Measurements from ENCODE around the gene RALGPS2. TPM values are rescaled to one million over a fixed set of nuclear protein-coding genes. Genes with fewer than 3 reads are reported as not detected.

RALGPS2 gene
- total RNA-seq, 1 experiment from 2014 or later, result 63.0 TPM

DNA sequence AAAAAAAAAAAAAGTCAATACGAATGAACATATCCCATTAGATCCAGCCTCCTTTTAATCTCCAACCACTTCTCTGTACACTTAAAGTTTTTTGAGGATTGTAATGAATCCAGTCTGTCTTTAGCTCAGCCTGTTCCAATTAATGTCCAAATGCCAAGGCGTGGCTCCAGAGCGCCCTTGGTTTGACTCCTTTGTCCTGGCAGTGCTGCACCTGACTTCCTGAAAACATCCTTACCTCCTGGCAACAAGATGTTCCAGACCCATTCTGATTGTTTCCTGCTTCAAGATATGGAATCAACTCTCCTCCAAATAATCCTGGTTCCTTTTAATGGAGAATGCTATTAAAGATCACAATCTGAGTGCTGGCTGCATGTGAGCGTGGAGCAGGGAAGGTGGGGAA is 226.6 kb downstream of the RALGPS2 start:
- no peaks in the 10 kb centered on the region for H3K9me3 ChIP-seq
- H3K4me3 ChIP-seq, result no peak overlapping the region
- no peak for DNase-seq
- no peaks in the 10 kb centered on the region; the same call in 1 of the 2 replicates for H3K27me3 ChIP-seq
- no peaks in the 10 kb centered on the region for H3K36me3 ChIP-seq

DNA sequence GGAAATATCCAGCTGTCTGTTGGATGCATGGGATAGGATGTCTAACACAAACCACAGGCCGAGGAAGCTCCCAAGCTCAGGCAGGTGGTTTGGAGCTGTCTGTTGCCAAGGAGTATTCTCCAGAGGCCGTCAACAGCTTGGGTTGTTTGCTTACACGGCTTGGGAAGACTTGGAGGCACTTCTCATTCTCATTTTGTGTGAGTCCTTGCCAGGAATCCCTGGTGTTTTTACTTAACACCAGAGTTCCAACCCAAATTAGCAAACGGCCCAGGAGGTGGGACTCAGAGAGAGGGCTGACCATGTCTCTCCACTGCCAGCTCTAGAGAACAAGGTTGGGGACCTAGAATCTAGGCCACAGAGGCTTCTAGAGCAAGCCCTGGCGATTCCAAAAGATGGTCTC is 228.0 kb downstream of the RALGPS2 start:
- peak; percentile 64 for DNase-seq
- Histone ChIP-seq H3K36me3 (no peaks in the 10 kb centered on the region), H3K4me3 (no peak overlapping the region), H3K9me3 (no peaks in the 10 kb centered on the region), H3K27me3 (no peaks in the 10 kb centered on the region)

DNA sequence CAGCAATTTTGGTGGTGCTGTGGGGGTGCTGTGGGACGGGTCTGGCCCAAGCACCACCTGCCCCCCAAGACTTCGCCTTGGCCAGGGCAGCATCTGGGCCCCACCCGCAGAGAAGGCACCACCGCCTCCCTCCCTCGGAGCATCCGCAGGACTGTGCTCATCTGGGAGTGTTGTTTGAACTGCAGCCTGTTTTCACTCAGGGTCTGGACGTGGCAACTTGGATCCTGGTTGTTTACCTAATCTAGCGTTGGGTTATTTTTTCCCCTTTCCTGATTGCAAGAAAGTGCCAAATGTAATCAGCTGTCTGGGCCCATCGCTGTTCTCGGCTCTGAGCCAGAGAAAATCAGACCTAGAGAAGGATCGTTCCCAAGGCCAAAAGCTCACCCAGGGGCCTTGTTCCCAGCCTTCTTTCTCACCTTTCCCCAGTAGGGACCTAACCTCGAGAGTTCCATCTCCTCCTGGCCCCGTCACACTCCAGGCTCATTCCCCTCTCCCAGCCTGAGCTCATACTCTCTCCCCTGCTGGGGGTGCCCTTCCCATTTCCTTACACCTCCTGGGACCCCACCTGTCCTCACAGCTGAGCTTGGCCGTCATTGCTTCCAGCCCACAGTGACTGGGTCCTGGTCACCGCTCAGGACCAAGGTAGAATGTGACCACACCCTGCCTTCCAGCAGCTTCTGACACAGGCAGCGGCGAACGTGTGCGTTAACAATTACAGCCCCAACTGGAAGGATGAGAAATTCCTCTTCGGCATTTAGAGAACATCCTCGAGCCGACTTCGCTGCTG is 228.7 kb downstream of the RALGPS2 start:
- DNase-seq, result no peak
- Histone ChIP-seq H3K9me3 (no peaks in the 10 kb centered on the region), H3K36me3 (no peaks in the 10 kb centered on the region), H3K4me3 (no peak overlapping the region), H3K27me3 (no peaks in the 10 kb centered on the region)

DNA sequence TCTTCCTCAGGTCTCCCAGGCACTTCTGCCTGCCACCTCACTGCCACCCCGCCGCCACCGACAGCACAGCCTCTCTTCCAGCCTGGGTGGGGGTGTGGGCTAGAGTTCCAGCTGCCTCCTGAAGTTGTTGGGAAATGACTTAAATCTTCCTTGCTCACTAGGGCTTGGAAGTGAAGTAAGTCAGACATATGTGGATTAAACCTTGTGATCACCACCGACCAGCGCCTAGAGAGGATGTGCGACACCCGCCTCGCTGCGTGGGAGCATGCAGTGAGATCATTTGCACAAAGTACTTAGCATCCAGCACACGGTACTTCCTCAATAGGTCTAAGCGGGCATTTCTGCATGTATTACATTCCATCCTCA is 229.3 kb downstream of the RALGPS2 start:
- H3K9me3 ChIP-seq, result no peaks in the 10 kb centered on the region
- DNase-seq, result no peak
- no peak overlapping the region for H3K4me3 ChIP-seq
- H3K27me3 ChIP-seq, result no peaks in the 10 kb centered on the region
- H3K36me3 ChIP-seq, result no peaks in the 10 kb centered on the region

DNA sequence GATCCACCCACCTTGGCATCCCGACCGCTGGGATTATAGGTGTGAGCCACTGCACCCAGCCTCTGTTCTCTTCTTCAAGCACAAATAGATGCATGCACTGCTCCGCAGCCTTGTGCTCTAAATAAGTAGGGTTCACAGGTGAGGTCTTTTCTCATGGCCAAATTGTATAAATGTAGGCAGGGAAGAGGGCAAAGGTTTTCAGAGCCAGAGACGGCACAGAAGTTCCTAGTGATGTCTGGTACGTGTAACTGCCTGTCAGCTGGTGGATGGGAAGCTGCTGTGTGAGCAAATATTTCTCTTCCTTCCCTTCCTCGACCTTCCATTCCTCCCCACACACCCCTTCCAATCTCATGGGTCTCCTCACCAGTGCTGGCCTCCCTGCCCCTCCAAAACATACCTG is 229.9 kb downstream of the RALGPS2 start:
- no peak for DNase-seq

DNA sequence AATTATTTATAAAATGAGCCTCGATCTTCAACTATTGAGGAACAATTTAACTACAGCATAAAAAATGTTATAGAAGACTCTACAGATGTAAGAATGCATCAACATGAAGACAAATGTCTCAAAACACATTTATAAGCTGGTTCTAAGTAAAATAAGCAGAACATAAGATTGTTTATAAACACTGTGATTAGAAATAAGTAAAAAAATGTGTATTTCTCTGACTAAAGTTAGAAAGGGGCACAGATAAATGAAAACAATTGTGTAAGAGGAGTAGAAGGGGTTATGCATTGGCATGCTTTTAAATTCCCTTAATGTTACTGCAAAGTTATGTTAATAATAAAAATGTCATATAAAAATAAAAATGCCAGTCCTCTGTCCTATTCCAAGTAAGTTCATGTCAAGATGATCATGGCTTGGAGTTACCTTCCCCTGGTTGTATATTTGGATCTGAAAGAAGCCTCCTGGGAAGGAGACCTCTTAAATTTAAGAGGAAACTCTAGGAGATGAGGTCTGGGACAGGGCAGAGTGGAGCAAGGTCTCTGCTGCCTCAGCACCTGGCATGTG is 230.4 kb downstream of the RALGPS2 start:
- no peak for DNase-seq
- H3K9me3 ChIP-seq, result no peaks in the 10 kb centered on the region
- H3K4me3 ChIP-seq, result no peak overlapping the region
- H3K36me3 ChIP-seq, result no peaks in the 10 kb centered on the region
- no peaks in the 10 kb centered on the region for H3K27me3 ChIP-seq

More for the DNA sequence above, 229.9 kb downstream of the RALGPS2 start:
- H3K27me3 ChIP-seq, result no peaks in the 10 kb centered on the region
- no peak overlapping the region for H3K4me3 ChIP-seq
- no peaks in the 10 kb centered on the region for H3K9me3 ChIP-seq
- no peaks in the 10 kb centered on the region for H3K36me3 ChIP-seq

DNA sequence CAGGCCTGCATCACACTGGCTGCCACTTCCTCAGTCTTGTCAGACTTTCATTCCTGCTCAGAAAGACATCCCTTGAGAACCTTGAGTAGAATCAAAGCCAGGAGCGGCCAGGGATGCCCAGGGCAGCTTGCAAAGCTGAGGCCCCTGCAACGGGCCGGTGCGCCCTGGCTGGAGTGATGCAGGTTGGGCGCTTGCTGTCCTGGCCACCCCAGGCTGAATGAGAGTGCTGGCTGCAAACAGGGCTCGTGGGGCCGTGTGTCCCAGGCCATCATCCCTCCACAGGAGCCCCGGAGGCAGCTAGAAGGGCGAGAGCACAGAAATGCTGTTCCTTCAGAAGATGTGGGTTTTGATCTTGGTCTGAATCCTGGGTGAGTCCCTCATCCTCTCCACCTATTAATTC is 233.4 kb downstream of the RALGPS2 start:
- no peak for DNase-seq
- Histone ChIP-seq H3K4me3 (no peak overlapping the region), H3K9me3 (no peaks in the 10 kb centered on the region), H3K27me3 (no peaks in the 10 kb centered on the region), H3K36me3 (no peaks in the 10 kb centered on the region)

DNA sequence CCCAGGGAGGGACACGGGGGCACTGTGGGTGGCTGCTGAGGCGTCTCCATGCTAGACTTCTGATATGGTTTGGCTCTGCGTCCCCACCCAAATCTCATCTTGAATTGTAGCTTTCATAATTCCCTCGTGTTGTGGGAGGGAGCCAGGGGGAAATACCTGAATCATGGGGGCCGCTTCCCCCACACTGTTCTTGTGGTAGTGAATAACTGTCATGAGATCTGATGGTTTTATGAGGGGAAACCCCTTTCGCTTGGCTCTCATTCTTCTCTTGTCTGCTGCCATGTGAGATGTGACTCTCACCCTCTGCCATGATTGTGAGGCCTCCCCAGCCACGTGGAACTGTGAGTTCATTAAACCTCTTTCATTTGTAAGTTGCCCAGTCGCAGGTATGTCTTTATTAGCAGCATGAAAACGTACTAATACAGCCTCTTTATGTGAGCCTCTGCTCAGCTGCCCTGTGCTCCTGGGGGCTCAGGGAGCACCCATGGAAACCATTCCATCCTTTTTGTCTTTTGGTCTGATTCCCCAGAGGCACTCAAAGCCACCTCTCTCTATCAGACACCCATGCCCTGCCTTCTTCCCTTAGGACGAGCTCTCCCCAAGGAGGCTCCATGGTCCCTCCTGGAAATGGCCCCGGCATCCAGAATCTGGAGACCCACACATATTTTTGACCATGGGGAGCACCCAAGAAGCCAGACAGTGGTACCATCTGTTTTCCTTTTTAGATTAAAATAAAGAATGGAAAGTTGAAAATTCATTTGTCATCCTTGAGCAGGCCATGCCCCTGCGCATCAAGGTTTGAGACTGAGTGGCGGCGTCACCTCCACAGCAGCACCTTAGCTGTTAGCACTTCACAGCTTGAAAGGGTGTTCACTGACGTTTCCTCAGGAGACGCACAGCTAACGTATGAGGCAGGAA is 234.8 kb downstream of the RALGPS2 start:
- Histone ChIP-seq H3K27me3 (no peaks in the 10 kb centered on the region), H3K4me3 (no peak overlapping the region), H3K36me3 (no peaks in the 10 kb centered on the region), H3K9me3 (no peaks in the 10 kb centered on the region; the same call in 1 of the 2 replicates)
- no peak for DNase-seq

DNA sequence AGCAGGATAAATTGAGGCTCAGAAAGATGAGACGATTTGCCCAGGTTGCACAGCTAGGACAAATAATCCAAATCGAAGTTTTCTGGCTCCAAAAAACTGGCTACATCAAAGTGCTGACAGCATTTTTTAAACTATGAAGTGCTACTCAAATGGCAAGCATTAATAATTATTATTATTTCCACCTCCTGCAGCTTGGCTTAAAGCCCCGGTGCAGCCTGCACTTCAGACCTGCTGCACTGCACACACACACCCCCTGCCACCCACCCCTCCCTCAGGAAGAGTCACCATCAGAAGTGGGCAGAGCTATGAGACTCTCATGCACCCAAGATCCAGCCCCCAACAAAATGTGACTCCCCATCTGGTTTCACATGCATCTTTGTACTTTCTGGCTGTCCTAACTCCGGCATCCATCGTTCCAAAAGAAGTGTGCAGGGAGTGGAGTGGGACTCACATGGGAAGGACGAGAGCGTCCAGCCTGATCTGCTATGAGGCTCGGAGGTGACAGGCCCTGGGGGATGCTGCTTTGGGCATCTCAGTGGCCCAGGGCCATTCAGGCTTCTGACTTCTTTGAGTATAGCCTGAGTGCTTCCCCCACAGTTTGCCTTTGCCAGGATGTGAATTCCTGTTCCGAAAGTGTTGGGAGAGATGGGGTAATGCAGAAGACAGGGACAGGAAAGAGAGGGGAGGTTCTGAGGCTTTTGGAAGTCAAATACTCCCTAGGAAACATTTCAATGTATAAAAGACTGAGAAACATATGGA is 235.6 kb downstream of the RALGPS2 start:
- H3K9me3 ChIP-seq, result no peaks in the 10 kb centered on the region; the same call in 1 of the 2 replicates
- H3K27me3 ChIP-seq, result no peaks in the 10 kb centered on the region
- no peak for DNase-seq
- H3K36me3 ChIP-seq, result no peaks in the 10 kb centered on the region
- H3K4me3 ChIP-seq, result no peak overlapping the region

DNA sequence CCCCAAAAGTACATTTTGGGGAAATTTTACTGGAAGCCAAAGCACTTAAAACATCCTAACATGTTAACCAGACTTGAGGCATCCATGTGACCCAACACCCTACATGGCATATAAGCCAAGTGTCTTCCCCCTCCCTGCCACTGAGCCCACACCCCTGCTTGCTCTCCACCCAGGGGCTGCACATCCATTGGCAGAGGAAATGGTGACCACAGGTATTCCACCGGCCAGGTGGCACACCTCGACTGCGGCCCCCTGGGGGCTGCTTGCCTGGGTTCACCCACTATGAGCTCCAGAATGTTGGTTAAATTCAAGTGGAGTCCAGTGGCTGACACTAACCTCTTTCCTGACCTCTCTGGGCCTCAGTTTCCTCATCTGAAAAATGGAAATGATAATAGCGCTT is 236.3 kb downstream of the RALGPS2 start:
- H3K9me3 ChIP-seq, result no peaks in the 10 kb centered on the region; the same call in 1 of the 2 replicates
- no peaks in the 10 kb centered on the region for H3K27me3 ChIP-seq
- DNase-seq, result no peak
- H3K36me3 ChIP-seq, result no peaks in the 10 kb centered on the region
- no peak overlapping the region for H3K4me3 ChIP-seq

DNA sequence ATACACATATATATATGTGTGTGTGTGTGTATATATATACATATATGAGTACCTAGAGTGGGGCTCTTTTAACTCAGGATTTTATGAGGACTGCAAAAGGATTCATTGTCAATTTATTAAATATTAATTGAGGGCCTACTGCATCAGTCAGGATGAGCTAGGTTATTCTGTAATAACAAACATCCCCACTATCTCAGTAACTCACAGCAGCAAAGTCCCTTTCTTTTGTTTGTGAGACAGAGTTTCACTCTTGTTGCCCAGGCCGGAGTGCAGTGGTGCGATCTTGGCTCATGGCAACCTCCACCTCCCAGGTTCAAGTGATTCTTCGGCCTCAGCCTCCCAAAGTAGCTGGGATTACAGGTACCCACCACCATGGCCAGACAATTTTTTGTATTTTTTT is 236.8 kb downstream of the RALGPS2 start:
- no peaks in the 10 kb centered on the region for H3K27me3 ChIP-seq
- no peak overlapping the region for H3K4me3 ChIP-seq
- DNase-seq, result no peak
- no peaks in the 10 kb centered on the region for H3K36me3 ChIP-seq
- H3K9me3 ChIP-seq, result no peaks in the 10 kb centered on the region; the same call in 1 of the 2 replicates

DNA sequence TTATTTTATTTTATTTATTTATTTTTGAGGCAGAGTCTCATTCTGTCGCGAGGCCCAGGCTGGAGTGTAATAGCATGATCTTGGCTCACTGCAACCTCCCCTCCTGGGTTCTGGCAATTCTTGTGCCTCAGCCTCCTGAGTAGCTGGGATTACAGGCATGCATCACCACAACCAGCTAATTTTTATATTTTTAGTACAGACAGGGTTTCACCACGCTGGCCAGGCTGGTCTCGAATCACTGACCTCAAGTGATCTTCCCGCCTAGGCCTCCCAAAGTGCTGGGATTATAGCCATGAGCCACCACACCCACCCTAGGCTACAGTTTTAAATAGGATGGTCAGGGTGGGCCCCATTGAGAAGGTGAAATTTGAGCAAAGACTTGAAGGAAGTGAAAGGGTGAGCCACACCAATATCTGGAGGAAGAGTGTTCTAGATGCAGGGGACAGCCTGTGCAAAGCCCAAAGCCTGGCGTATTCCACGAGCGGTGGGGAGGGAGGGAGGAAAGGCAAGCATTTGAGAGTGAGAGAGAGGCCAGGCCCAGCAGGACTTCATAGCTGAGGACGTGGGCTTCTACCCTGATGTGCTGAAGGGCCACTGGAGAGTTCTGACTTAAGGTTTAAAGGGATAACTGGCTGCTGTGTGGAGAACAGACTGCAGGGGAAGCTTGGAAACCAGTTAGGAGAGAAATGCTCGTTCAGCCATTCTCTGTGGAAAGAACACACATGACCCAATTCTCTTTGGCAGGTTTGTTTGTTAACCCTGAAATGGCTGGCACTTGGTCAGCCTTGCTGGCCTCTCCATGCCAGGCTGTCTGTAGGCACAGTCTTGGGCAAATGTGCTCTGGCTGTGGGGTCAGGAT is 238.0 kb downstream of the RALGPS2 start:
- H3K36me3 ChIP-seq, result no peaks in the 10 kb centered on the region
- no peaks in the 10 kb centered on the region for H3K27me3 ChIP-seq
- DNase-seq, result peak; percentile 41

DNA sequence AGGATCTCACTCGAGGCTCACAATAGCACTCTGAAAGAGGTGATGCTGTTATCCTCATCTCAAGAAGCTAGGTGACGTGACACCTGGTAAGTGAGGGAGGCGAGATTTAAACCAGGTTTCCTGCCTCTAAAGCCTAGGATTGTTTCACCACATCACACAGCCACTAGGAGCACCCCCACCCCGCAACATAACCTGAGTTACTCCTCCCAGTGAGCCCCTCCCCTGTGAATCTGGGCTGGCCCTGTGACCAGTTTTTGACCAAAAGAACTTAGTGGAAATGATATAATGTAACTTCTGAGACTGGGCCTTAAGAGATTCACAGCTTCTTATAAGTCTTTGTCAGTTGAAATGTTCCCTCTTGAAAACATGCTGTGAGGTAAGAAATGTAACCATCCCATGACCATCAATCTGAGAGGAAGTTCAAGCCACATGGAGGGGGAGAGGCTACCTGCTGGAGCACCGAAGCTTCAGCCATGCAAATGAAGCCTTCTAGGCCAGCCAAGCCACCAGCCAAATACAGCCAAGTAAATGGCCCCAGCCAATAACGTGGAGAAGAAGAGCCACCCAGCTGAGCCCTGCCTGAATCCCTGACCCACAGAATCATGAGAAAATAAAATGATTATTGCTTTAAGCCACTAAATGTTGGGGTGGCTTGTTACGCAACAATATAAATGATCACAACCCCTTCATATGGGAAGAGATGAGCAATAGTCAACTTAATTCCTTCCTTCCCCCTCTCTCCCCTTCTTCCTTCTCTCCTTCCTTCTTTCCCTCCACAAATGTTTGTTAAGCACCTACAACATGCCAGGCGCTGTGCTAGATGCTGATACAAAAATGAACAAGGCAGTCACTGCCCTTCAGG is 239.7 kb downstream of the RALGPS2 start:
- Histone ChIP-seq H3K36me3 (no peaks in the 10 kb centered on the region), H3K4me3 (no peak overlapping the region), H3K9me3 (no peaks in the 10 kb centered on the region; the same call in 1 of the 2 replicates), H3K27me3 (no peaks in the 10 kb centered on the region)
- DNase-seq, result no peak

More for the DNA sequence above, 238.0 kb downstream of the RALGPS2 start:
- Histone ChIP-seq H3K9me3 (no peaks in the 10 kb centered on the region; the same call in 1 of the 2 replicates), H3K4me3 (no peak overlapping the region)

DNA sequence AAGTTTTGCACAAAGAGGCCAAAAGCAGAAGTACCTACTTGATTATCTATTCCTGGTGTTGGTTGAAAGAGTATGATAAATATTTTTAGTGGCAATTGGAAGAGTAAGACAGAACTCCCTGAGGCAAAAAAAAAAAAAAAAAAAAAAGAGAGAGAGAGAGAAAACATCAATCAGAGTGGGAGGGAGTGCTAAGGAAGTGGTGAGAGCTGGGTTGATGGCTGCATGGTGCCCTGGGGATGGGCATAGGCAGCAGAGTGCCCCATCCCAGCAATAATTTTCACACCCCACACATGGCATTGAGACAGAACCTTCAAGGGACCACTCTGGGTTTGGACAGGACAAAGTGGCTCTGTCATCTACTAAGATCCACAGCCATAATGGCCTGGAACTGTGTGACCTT is 241.3 kb downstream of the RALGPS2 start:
- Histone ChIP-seq H3K27me3 (no peaks in the 10 kb centered on the region), H3K36me3 (no peaks in the 10 kb centered on the region), H3K4me3 (no peak overlapping the region), H3K9me3 (no peaks in the 10 kb centered on the region; the same call in 1 of the 2 replicates)
- DNase-seq, result no peak

All from MG63 (cell line).